ENCODE results near the gene OR56A1. TPM values are rescaled to one million over a fixed set of nuclear protein-coding genes. Genes with fewer than 3 reads are reported as not detected.

OR56A1 gene
- total and polyA plus RNA-seq, 9 of the 15 experiments (the other 6 are each of a cell fraction or from before 2014, with no cell fraction given) = not detected

- DNase-seq (ENCODE audit: extremely low read depth in 1 of 4, low spot score in 3 of 4) = no peak
These were observed 24.2 kb downstream of the OR56A1 start for GRCh38 chr11:6006395-6006794.

GRCh38 chr11:6002202-6002699 is 28.3 kb downstream of the OR56A1 start:
- in situ Hi-C loops (cut with MboI) = no loop called here
- CTCF ChIA-PET (ENCODE audit: low intra/inter-chr PET ratio) = no interaction called here
- FAIRE-seq = no peak
- TF ChIP-seq ARID1B (IDR thresholded peaks at IDR 0.05) (no peak), ZNF354B (CRISPR knock-in tag; IDR thresholded peaks at IDR 0.05) (no peak), CBX5 (IDR thresholded peaks at IDR 0.05; ENCODE audit: borderline replicate concordance, low read depth) (no peak), CBX3 (IDR thresholded peaks at IDR 0.05; ENCODE audit: borderline replicate concordance in 1 of 2, low read length in 2 of 2) (no peak), FOXP1 (CRISPR knock-in tag; IDR thresholded peaks at IDR 0.05) (no peak), ZC3H11A (IDR thresholded peaks at IDR 0.05; ENCODE audit: low read depth, low read length) (no peak), ZNF583 (CRISPR knock-in tag; IDR thresholded peaks at IDR 0.05) (no peak), IRF9 (tag; IDR thresholded peaks at IDR 0.05) (no peak), HOMEZ (CRISPR knock-in tag; IDR thresholded peaks at IDR 0.05) (no peak)

More at GRCh38 chr11:6006395-6006794, 24.2 kb downstream of the OR56A1 start:
- no peaks in the 10 kb centered on the region for H3K9me1 ChIP-seq (ENCODE audit: control insufficient read depth, insufficient read depth, low read length)
- H4K20me1 ChIP-seq (replicated peaks; ENCODE audit: control insufficient read depth, insufficient read depth, low read length) = no peaks in the 10 kb centered on the region
- no peak overlapping the region for H3K4me2 ChIP-seq (ENCODE audit: insufficient read depth, low read length)
- no peak overlapping the region for H3K9ac ChIP-seq (ENCODE audit: insufficient read depth in 1 of 2, low read depth in 2 of 2, low read length in 2 of 2)
- intact Hi-C loops (cut with micrococcal nuclease) (no loop called here), in situ Hi-C loops (cut with MboI) (no loop called here)
- H3K4me1 ChIP-seq (replicated peaks in 1 of 2; ENCODE audit: control insufficient read depth in 2 of 2, insufficient read depth in 2 of 2, low read length in 2 of 2) = no peaks in the 10 kb centered on the region
- H3K27me3 ChIP-seq (ENCODE audit: control insufficient read depth in 2 of 2, insufficient read depth in 2 of 2, low read length in 2 of 2) = no peaks in the 10 kb centered on the region; a peak in 1 of 5 replicates
- no peak for TF ChIP-seq RFX5 (IDR thresholded peaks at IDR 0.05; ENCODE audit: low read depth, low read length)
- no peak for TF ChIP-seq MYNN (IDR thresholded peaks at IDR 0.05)
- no peak for TF ChIP-seq MYNN (CRISPR knock-in tag; IDR thresholded peaks at IDR 0.05)
- no peak for TF ChIP-seq NR2C1 (IDR thresholded peaks at IDR 0.05)
- no peak for TF ChIP-seq NR2C1 (tag; IDR thresholded peaks at IDR 0.05)
- TF ChIP-seq SIN3A (IDR thresholded peaks at IDR 0.05; ENCODE audit: borderline replicate concordance in 2 of 2, control insufficient read depth in 1 of 2, low read depth in 2 of 2, low read length in 2 of 2) = no peak
- no peak for TF ChIP-seq ARNT (IDR thresholded peaks at IDR 0.05)
- TF ChIP-seq PKNOX1 (IDR thresholded peaks at IDR 0.05) = no peak
- H3K27ac ChIP-seq (ENCODE audit: extremely low read depth, low read depth, low read length) = no peak overlapping the region
- no peaks in the 10 kb centered on the region for H3K36me3 ChIP-seq (ENCODE audit: control insufficient read depth, insufficient read depth, low read length)
- CTCF ChIA-PET (ENCODE audit: low intra/inter-chr PET ratio) = no interaction called here
- no peaks in the 10 kb centered on the region for H3K9me3 ChIP-seq (replicated peaks; ENCODE audit: control insufficient read depth, insufficient read depth, low read depth, low read length)
- no TSS peak for BruUV-seq (replicated peaks)
- ATAC-seq (no peak), FAIRE-seq (no peak)
- H3K79me2 ChIP-seq (ENCODE audit: control insufficient read depth, insufficient read depth, low read length) = no peaks in the 10 kb centered on the region
- POLR2A ChIA-PET = no interaction called here
- no peak overlapping the region for H3K4me3 ChIP-seq
- H2AFZ ChIP-seq (ENCODE audit: low read depth, low read length) = no peak overlapping the region

More at GRCh38 chr11:6002202-6002699, 28.3 kb downstream of the OR56A1 start:
- Histone ChIP-seq H3K27me3 (ENCODE audit: control insufficient read depth in 2 of 2, insufficient read depth in 2 of 2, low read length in 2 of 2) (no peaks in the 10 kb centered on the region; a peak in 1 of 5 replicates), H3K4me2 (ENCODE audit: insufficient read depth, low read length) (no peak overlapping the region), H3K9me3 (replicated peaks; ENCODE audit: control insufficient read depth, insufficient read depth, low read depth, low read length) (no peaks in the 10 kb centered on the region), H2AFZ (ENCODE audit: low read depth, low read length) (no peak overlapping the region), H3K79me2 (ENCODE audit: control insufficient read depth, insufficient read depth, low read length) (no peaks in the 10 kb centered on the region), H3K4me3 (no peak overlapping the region), H3K36me3 (ENCODE audit: control insufficient read depth, insufficient read depth, low read length) (no peaks in the 10 kb centered on the region), H3K9me1 (ENCODE audit: control insufficient read depth, insufficient read depth, low read length) (no peaks in the 10 kb centered on the region), H3K27ac (ENCODE audit: extremely low read depth, low read depth, low read length) (no peak overlapping the region), H4K20me1 (replicated peaks; ENCODE audit: control insufficient read depth, insufficient read depth, low read length) (no peaks in the 10 kb centered on the region), H3K9ac (ENCODE audit: insufficient read depth in 1 of 2, low read depth in 2 of 2, low read length in 2 of 2) (no peak overlapping the region), H3K4me1 (replicated peaks in 1 of 2; ENCODE audit: control insufficient read depth in 2 of 2, insufficient read depth in 2 of 2, low read length in 2 of 2) (no peaks in the 10 kb centered on the region)
- DNase-seq (ENCODE audit: extremely low read depth in 1 of 4, low spot score in 3 of 4) (no peak), ATAC-seq (no peak)
- no TSS peak for BruUV-seq (replicated peaks)
- POLR2A ChIA-PET = no interaction called here
- intact Hi-C loops (cut with micrococcal nuclease) = no loop called here
- WGBS (ENCODE audit: insufficient coverage, low coverage, missing lambda C conversion rate) = 0% methylated on average over 7 of the region's 7 CpGs
